HG03565 (cell line): Measurements from ENCODE around the gene DCHS2.

Source experiments
- ATAC-seq: cut with Tn5 transposase; IDR thresholded peaks from one replicate; pipeline ENCODE4 v1.9.1; 2021; ENCODE audit warnings: mild to moderate bottlenecking, moderate library complexity; ENCODE audit not compliant: unreplicated experiment

The DCHS2 gene

GRCh38 chr4:154452798-154453346, 38.7 kb downstream of the DCHS2 start:
- ATAC-seq, result no peak

- ATAC-seq, result no peak
These were observed 40.6 kb downstream of the DCHS2 start for GRCh38 chr4:154450966-154451365.

GRCh38 chr4:154444958-154445357, 46.6 kb downstream of the DCHS2 start:
- ATAC-seq, result no peak

- ATAC-seq, result no peak
These were observed 49.6 kb downstream of the DCHS2 start for GRCh38 chr4:154441982-154442381.

GRCh38 chr4:154441124-154441523, 50.5 kb downstream of the DCHS2 start:
- ATAC-seq, result no peak

- ATAC-seq, result no peak
These were observed 52.4 kb downstream of the DCHS2 start for GRCh38 chr4:154439224-154439623.

- ATAC-seq, result peak; percentile 41
These were observed 55.7 kb downstream of the DCHS2 start for GRCh38 chr4:154435895-154436294.

GRCh38 chr4:154433543-154433942, 58.1 kb downstream of the DCHS2 start:
- ATAC-seq, result no peak

- ATAC-seq, result no peak
These were observed 62.4 kb downstream of the DCHS2 start for GRCh38 chr4:154429176-154429575.

- ATAC-seq, result no peak
These were observed 64.5 kb downstream of the DCHS2 start for GRCh38 chr4:154427149-154427548.

- no peak for ATAC-seq
These were observed 66.1 kb downstream of the DCHS2 start for GRCh38 chr4:154425514-154425913.

- no peak for ATAC-seq
These were observed 66.7 kb downstream of the DCHS2 start for GRCh38 chr4:154424810-154425484.

- no peak for ATAC-seq
These were observed 69.4 kb downstream of the DCHS2 start for GRCh38 chr4:154422152-154422551.

- ATAC-seq, result peak; percentile 45
These were observed 70.0 kb downstream of the DCHS2 start for GRCh38 chr4:154421618-154422017.

GRCh38 chr4:154417373-154417673, 74.3 kb downstream of the DCHS2 start:
- peak; percentile 3 for ATAC-seq

- no peak for ATAC-seq
These were observed 75.4 kb downstream of the DCHS2 start for GRCh38 chr4:154416190-154416547.

GRCh38 chr4:154415313-154415712, 76.3 kb downstream of the DCHS2 start:
- ATAC-seq, result no peak

GRCh38 chr4:154414796-154415195, 76.8 kb downstream of the DCHS2 start:
- ATAC-seq, result no peak

- no peak for ATAC-seq
These were observed 77.2 kb downstream of the DCHS2 start for GRCh38 chr4:154414371-154414770.

- no peak for ATAC-seq
These were observed 84.2 kb downstream of the DCHS2 start for GRCh38 chr4:154407443-154407842.

GRCh38 chr4:154406018-154406795, 85.4 kb downstream of the DCHS2 start:
- ATAC-seq, result peak; percentile 99

GRCh38 chr4:154399259-154399974, 92.2 kb downstream of the DCHS2 start:
- no peak for ATAC-seq
